HG02798 (cell line): ENCODE results near the gene BCR.

Experiments
- ATAC-seq: cut with Tn5 transposase; IDR thresholded peaks from one replicate; pipeline ENCODE4 v1.9.1; 2021; ENCODE audit warnings: mild to moderate bottlenecking; ENCODE audit not compliant: unreplicated experiment, poor library complexity

Gene BCR

DNA sequence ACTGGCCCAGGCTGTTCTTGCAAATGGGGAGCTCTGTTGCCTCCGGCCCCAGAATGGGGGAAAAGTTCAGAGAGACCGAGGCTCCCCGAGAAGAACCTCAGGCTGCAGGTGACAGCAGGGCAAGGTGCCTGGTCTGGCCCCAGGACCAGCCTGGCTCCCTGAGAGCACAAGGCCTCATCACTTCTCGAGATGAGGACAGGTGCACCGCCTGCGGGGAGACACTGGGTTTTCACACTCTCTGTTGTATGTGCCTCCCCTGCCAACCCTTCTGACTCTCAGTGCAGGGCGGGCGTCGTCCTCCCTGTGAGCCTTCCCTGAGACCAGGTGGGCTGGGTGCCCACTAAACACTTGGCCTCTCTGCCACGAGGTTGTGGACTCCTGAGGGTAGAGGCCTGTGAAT, 102.2 kb downstream of the BCR start:
- no peak for ATAC-seq

- ATAC-seq: no peak
These were observed 102.7 kb downstream of the BCR start for GRCh38 chr22:23282986-23283385.

- no peak for ATAC-seq
These were observed 103.5 kb downstream of the BCR start for GRCh38 chr22:23283591-23284503.

GRCh38 chr22:23284504-23285033, 104.3 kb downstream of the BCR start:
- no peak for ATAC-seq

GRCh38 chr22:23285236-23285635, 104.9 kb downstream of the BCR start:
- ATAC-seq: no peak

DNA sequence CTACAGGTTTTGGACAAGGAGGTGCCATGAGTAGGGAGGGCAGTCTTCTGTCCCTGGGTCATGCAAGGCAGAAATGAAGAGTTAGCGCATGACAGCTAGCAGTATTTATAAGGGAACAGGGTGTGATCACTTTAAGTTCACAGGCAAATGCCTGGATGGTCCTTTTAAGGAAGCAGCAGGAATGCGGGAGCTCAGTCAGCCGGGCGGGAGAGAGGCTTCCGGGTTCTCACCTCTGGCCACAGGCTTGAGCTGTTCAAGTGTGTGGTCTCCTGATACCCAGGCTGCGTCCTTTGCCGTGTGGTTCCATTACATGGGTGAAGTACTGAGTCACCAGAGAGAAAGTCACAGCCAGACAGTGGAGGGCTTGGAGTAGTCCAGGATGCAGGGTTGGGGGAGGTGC, 105.4 kb downstream of the BCR start:
- ATAC-seq: no peak

- ATAC-seq: no peak
These were observed 106.0 kb downstream of the BCR start for GRCh38 chr22:23286296-23286695.

DNA sequence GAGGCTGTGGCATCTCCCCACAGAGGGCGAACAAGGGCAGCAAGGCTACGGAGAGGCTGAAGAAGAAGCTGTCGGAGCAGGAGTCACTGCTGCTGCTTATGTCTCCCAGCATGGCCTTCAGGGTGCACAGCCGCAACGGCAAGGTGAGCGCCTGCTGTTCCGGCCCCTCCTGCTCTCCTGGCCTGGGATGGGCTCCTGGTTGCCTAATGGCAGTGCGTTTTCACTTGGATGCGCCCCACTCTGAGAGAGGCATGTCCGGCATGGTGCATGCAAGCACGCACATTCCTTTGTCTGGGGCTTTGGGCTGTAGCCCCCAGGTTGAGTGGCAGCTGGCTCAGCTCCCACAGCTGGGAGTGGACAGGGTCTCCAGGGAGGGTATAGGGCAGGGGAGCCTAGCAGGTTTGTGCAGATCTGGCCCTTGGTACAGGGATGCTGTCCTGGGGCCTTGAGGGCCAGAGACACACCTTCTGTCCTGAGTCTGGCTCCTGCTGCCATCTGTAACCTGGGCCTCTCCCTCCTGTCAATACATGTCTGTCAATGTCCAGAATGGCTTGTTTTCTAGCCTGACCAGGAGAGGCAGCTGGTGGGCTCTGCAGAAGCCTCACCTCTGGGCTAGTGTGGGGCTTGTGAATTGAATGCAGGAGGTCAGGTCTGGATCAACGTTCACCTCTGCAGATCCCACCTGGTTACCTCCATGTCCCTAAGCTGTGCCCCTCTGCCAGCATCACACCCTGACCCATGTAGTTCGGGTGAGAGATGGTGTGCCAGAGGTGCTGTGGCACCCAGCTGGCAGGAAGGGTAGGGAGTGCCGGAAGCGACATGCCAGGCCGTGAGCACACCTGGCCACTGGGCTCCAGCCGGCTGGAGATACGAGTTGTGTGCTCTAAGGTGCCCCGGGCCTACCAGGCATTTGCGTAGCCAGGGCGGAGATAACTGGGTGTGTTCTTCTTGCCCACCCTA, 107.1 kb downstream of the BCR start:
- no peak for ATAC-seq

GRCh38 chr22:23288301-23289129, 108.2 kb downstream of the BCR start:
- ATAC-seq: no peak

GRCh38 chr22:23289130-23289503, 108.8 kb downstream of the BCR start:
- no peak for ATAC-seq

GRCh38 chr22:23289851-23290724, 109.8 kb downstream of the BCR start:
- no peak for ATAC-seq

- no peak for ATAC-seq
These were observed 111.6 kb downstream of the BCR start for GRCh38 chr22:23291806-23292452.

GRCh38 chr22:23292453-23293350, 112.4 kb downstream of the BCR start:
- no peak for ATAC-seq

- ATAC-seq: no peak
These were observed 113.4 kb downstream of the BCR start for GRCh38 chr22:23293720-23294119.

GRCh38 chr22:23294221-23294620, 113.9 kb downstream of the BCR start:
- no peak for ATAC-seq

DNA sequence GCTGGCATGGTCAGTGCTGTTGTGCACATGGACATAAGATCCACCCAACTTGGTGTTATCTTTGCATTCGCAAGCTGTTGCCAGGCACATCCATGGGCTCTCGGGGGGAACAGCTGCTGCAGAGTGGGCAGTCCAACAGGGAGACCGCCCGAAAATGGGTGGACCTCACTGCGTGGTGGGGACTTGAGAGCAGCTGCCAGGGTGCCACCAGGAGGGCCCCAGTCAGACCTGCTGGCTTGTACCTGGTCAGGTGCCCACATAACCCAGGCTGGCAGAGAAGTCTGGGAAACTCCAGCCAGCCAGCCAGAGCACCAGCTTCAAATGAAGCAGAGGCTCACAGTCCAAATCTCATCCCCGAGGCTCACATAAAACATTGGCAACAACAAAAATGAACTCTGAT, 120.2 kb downstream of the BCR start:
- ATAC-seq: no peak

GRCh38 chr22:23301591-23301990, 121.3 kb downstream of the BCR start:
- no peak for ATAC-seq
